ENCODE results near the gene DPH2. TPM values are rescaled to one million over a fixed set of nuclear protein-coding genes. Genes with fewer than 3 reads are reported as not detected.

The DPH2 gene
- total RNA-seq, 4 donors from 2014 or later, result 5.1 to 18.5 (median 12.3) TPM

DNA sequence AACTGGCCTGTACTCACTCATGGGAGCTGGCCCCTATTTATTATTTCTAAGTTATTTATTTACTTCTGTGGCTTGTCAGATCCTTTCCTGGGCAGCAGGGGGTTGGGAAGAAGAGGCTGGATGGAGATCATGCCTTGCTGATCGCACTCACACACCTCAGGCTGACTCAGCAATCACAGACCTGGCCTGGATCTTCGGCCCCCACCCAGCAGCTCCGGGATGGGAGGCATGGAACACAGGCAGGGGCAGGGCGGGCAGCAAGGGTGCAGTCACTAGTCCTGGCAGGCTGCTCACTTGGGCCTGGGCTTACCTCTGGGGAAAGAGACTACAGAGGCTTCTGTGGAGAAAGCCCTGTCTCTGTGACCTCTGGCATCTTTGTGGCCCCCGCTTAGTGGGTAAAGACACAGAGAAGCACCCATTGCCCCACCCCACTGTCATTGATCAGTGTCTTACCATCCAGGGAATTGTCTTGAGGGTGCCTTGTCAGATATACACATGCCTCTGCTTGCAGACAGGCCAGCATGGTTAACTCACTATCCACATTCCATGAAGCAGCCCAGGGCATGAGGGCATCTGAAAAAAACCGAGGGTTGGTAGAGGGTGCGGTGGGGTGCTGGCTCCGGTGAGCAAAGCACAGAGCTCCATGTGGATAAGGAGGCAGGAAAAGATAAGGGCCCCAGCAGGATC is 32.5 kb upstream of the DPH2 start:
- H3K4me1 ChIP-seq, result peaks cover 0 to 11% of the 10 kb centered on the region in 2 donors
- H3K27ac ChIP-seq, result no peak overlapping the region
- no peak overlapping the region for H3K4me3 ChIP-seq
- H3K27me3 ChIP-seq, result no peaks in the 10 kb centered on the region
- intact Hi-C loops (cut with DNase I; ENCODE audit: low total_unique reads), result loop anchor here (5.0 kb wide), 1 partner anchor 175 kb away; no protein-coding TSS in a partner anchor
- no peak for TF ChIP-seq CTCF (IDR thresholded peaks at IDR 0.05)
- TF ChIP-seq POLR2A (IDR thresholded peaks at IDR 0.05), result no peak
- no peaks in the 10 kb centered on the region for H3K9me3 ChIP-seq
- H3K36me3 ChIP-seq, result no peaks in the 10 kb centered on the region
- no peak for DNase-seq

DNA sequence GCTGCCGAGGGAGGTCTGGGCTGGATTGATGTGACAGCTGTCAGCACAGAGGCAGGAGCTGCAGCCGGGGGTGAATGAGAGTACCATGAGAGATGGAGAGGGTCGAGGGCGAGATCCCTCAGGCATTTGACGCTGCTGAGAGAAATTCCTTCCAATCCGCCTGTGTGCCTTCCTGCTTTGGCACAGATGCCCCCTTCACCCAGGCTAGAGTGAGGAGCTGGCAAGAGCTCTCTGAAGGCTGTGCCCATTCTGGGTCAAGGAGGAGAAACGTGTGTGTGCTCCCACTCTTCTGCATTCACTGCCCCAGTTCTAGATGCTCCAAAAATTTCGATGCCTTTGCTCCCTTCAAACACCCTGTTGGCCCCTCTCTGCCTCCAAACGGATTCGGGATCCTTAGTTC is 31.4 kb upstream of the DPH2 start:
- intact Hi-C loops (cut with DNase I; ENCODE audit: low total_unique reads), result loop anchor here (5.0 kb wide), 1 partner anchor 176 kb away; no protein-coding TSS in a partner anchor
- Histone ChIP-seq H3K9me3 (no peaks in the 10 kb centered on the region), H3K4me1 (peaks cover 0 to 4% of the 10 kb centered on the region in 2 donors), H3K36me3 (no peaks in the 10 kb centered on the region), H3K27ac (no peak overlapping the region), H3K4me3 (no peak overlapping the region), H3K27me3 (no peaks in the 10 kb centered on the region)
- no peak for DNase-seq
- TF ChIP-seq POLR2A (IDR thresholded peaks at IDR 0.05) (no peak), CTCF (IDR thresholded peaks at IDR 0.05) (no peak)

DNA sequence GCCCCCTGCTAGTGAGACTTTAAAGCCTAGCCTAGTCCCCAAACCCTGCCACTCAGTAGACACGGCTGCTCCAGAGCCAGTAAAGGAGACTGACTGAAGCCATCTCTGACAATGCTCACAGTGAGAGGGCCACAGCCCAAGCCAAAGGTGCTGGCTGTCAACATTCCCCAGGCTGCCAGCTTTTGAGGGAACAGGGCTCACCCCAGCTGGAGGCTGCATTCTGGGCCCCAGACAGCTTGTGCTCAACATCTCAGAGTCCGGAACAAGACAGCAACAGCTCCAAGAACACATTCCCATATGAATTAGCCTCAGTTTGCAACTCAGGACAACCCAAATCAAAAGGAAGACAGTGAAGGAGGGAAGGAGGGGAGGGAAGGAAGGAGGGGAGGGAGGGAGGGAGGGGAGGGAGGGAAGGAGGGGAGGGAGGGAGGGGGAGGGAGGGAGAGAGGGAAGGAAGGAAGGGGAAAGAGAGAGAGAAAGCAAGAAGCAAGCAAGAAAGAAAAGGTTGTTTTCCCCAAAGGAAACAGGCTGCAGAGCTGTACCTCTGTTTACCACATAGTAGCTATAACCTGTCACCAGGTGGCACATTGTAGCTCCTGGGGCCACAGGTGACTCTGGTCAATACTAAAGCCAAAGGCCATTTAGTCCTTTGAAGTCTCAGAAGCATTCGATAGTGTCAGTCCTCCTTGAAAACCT is 30.8 kb upstream of the DPH2 start:
- H3K9me3 ChIP-seq, result no peaks in the 10 kb centered on the region
- intact Hi-C loops (cut with DNase I; ENCODE audit: low total_unique reads), result loop anchor here (5.0 kb wide), 1 partner anchor 177 kb away; no protein-coding TSS in a partner anchor
- DNase-seq, result no peak
- H3K27ac ChIP-seq, result no peak overlapping the region
- no peak overlapping the region for H3K4me3 ChIP-seq
- no peaks in the 10 kb centered on the region for H3K4me1 ChIP-seq
- H3K36me3 ChIP-seq, result no peaks in the 10 kb centered on the region
- no peaks in the 10 kb centered on the region for H3K27me3 ChIP-seq
- no peak for TF ChIP-seq POLR2A (IDR thresholded peaks at IDR 0.05)
- no peak for TF ChIP-seq CTCF (IDR thresholded peaks at IDR 0.05)

DNA sequence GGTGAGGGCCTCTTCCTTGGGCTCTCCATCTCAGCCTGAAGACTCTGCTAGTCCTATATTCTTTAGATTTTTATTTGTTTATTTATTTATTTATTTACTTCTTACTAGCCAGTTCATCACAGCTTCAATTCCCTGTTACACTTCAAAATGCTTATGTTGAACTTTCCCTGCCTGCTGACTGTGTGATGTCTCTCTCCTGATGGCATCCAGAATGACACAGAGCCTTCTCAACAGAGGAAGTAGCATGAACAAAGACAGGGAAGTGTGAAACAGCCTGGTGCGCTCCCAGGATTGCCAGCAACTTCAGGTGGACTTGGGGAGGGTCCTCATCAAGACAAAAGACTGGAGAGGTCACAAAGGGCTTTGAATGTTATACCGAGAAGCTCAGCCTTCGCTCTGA is 27.4 kb upstream of the DPH2 start:
- H3K27ac ChIP-seq, result no peak overlapping the region
- H3K36me3 ChIP-seq, result no peaks in the 10 kb centered on the region
- H3K4me1 ChIP-seq, result peaks cover 0 to under 1% of the 10 kb centered on the region in 2 donors
- TF ChIP-seq POLR2A (IDR thresholded peaks at IDR 0.05) (no peak), CTCF (IDR thresholded peaks at IDR 0.05) (no peak)
- DNase-seq, result no peak
- H3K4me3 ChIP-seq, result no peak overlapping the region
- H3K9me3 ChIP-seq, result no peaks in the 10 kb centered on the region
- no peaks in the 10 kb centered on the region for H3K27me3 ChIP-seq
- intact Hi-C loops (cut with DNase I; ENCODE audit: low total_unique reads), result no loop called here

DNA sequence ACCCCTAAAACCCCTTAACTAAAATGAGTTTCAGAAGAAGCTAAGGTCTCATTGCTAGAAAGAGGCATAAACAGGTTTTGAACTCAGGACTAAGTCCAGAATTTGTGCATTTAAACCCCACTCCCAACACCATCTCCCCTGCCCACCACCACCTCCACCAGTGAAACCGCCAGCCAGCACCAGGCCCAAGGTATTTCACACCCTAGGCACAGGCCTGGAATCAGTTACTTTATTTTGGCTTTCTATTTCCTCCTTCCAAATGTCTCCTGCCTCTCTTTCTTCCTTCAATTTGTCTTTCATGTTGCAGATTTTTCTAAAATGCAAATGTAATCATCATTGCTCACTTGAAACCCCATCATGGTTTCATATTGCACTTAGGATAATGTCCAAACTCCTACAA is 24.9 kb upstream of the DPH2 start:
- no peak for TF ChIP-seq CTCF (IDR thresholded peaks at IDR 0.05)
- TF ChIP-seq POLR2A (IDR thresholded peaks at IDR 0.05), result no peak
- H3K36me3 ChIP-seq, result no peaks in the 10 kb centered on the region
- H3K9me3 ChIP-seq, result no peaks in the 10 kb centered on the region
- no peak overlapping the region for H3K27ac ChIP-seq
- DNase-seq, result no peak
- peaks cover 0 to 15% of the 10 kb centered on the region in 2 donors for H3K4me1 ChIP-seq
- intact Hi-C loops (cut with DNase I; ENCODE audit: low total_unique reads), result no loop called here
- H3K27me3 ChIP-seq, result no peaks in the 10 kb centered on the region
- H3K4me3 ChIP-seq, result no peak overlapping the region

All from uterus (tissue), 4 donors.